HepG2 (cell line): ENCODE measurements around the gene TNP2. TPM values are rescaled to one million over a fixed set of nuclear protein-coding genes. Genes with fewer than 3 reads are reported as not detected.

Experiments used
- ATF7-NPFF ChIP-seq: sonication (generic); formaldehyde crosslinking; IDR thresholded peaks from 2 replicates; pipeline ENCODE4 v1.8.1; 2023; ENCODE audit warnings: mild to moderate bottlenecking, low read depth, missing genetic modification reagents, moderate library complexity
- FOSL1 ChIP-seq: sonication (generic); formaldehyde crosslinking; IDR thresholded peaks from 2 replicates; pipeline ENCODE4 v1.9.0; 2021; ENCODE audit warnings: missing genetic modification reagents, borderline replicate concordance
- HCFC1 ChIP-seq: fragments of 150-350 bp; IDR thresholded peaks from 2 replicates; pipeline ENCODE4 v1.6.1; 2014; ENCODE audit warnings: low read depth, low read length
- HMGA1 ChIP-seq: sonication (generic); formaldehyde crosslinking; conservative IDR thresholded peaks from 2 replicates; pipeline ENCODE4 v1.4.0; 2020; ENCODE audit warnings: missing genetic modification reagents
- LRRFIP1 ChIP-seq: sonication (generic); formaldehyde crosslinking; conservative IDR thresholded peaks from 2 replicates; pipeline ENCODE4 v1.4.0; 2020; ENCODE audit warnings: missing genetic modification reagents
- MTF2 ChIP-seq: sonication (generic); formaldehyde crosslinking; IDR thresholded peaks from 2 replicates; pipeline ENCODE4 v1.5.0; 2020; ENCODE audit warnings: missing genetic modification reagents, borderline replicate concordance
- NFATC3 ChIP-seq: sonication (generic); formaldehyde crosslinking; IDR thresholded peaks from 2 replicates; pipeline ENCODE4 v1.5.1; 2020; ENCODE audit warnings: mild to moderate bottlenecking, missing genetic modification reagents
- NFE2L2 ChIP-seq: fragments of 150-350 bp; IDR thresholded peaks from 2 replicates; pipeline ENCODE4 v1.6.1; 2014; ENCODE audit warnings: low read length
- PITX1 ChIP-seq: sonication (generic); formaldehyde crosslinking; IDR thresholded peaks from 2 replicates; pipeline ENCODE4 v1.5.1; 2020; ENCODE audit warnings: mild to moderate bottlenecking, missing genetic modification reagents
- SIN3B ChIP-seq: fragments of 150-350 bp; IDR thresholded peaks from 2 replicates; pipeline ENCODE4 v1.6.1; 2014; ENCODE audit warnings: low read length
- SNAPC4 ChIP-seq: sonication (generic); formaldehyde crosslinking; IDR thresholded peaks from 2 replicates; pipeline ENCODE4 v1.4.0; 2020; ENCODE audit warnings: mild to moderate bottlenecking, missing genetic modification reagents
- TFAP4 ChIP-seq: sonication (generic); IDR thresholded peaks from 2 replicates; pipeline ENCODE4 v1.6.1; 2016; ENCODE audit warnings: low read depth, borderline replicate concordance
- TSC22D2 ChIP-seq: sonication (generic); formaldehyde crosslinking; IDR thresholded peaks from 2 replicates; pipeline ENCODE4 v1.5.1; 2020; ENCODE audit warnings: missing genetic modification reagents, mild to moderate bottlenecking, borderline replicate concordance
- ZNF101 ChIP-seq: sonication (generic); formaldehyde crosslinking; IDR thresholded peaks from 2 replicates; pipeline ENCODE4 v1.4.0; 2020; ENCODE audit warnings: mild to moderate bottlenecking, low read depth, missing genetic modification reagents, borderline replicate concordance
- ZNF121 ChIP-seq: sonication (generic); formaldehyde crosslinking; IDR thresholded peaks from 2 replicates; pipeline ENCODE4 v1.5.0; 2020; ENCODE audit warnings: mild to moderate bottlenecking, missing genetic modification reagents
- ZNF275 ChIP-seq: sonication (generic); formaldehyde crosslinking; IDR thresholded peaks from 2 replicates; pipeline ENCODE4 v1.8.0; 2022; ENCODE audit warnings: missing genetic modification reagents, mild to moderate bottlenecking, inconsistent platforms, borderline replicate concordance
- ZNF343 ChIP-seq: sonication (generic); formaldehyde crosslinking; IDR thresholded peaks from 2 replicates; pipeline ENCODE4 v1.4.0; 2020; ENCODE audit warnings: mild to moderate bottlenecking, missing genetic modification reagents
- ZNF766 ChIP-seq: sonication (generic); formaldehyde crosslinking; IDR thresholded peaks from 2 replicates; pipeline ENCODE4 v1.5.0; 2020; ENCODE audit warnings: missing genetic modification reagents, borderline replicate concordance
- ZNF777 ChIP-seq: sonication (generic); formaldehyde crosslinking; IDR thresholded peaks from 2 replicates; pipeline ENCODE4 v1.4.0; 2020; ENCODE audit warnings: missing genetic modification reagents
- ZNF816 ChIP-seq: sonication (generic); formaldehyde crosslinking; IDR thresholded peaks from 2 replicates; pipeline ENCODE4 v1.8.0; 2022; ENCODE audit warnings: missing genetic modification reagents, mild to moderate bottlenecking, borderline replicate concordance
- ZNF878 ChIP-seq: sonication (generic); formaldehyde crosslinking; IDR thresholded peaks from 2 replicates; pipeline ENCODE4 v1.8.1; 2023; ENCODE audit warnings: mild to moderate bottlenecking, missing genetic modification reagents, moderate library complexity
- ZSCAN22 ChIP-seq: sonication (generic); formaldehyde crosslinking; IDR thresholded peaks from 2 replicates; pipeline ENCODE4 v1.4.0; 2020; ENCODE audit warnings: mild to moderate bottlenecking, missing genetic modification reagents
- polyA plus RNA-seq, 8 experiments: library from polyadenylated mRNA; depleted of rRNA in 3 of 8; stranded (reverse) in 7 of 8; unstranded in 1 of 8; fragments of >200 nt; fragmentation: Illumina TruSeq in 4 of 8; extraction: Trizol in 4 of 8; gene quantifications; 2 replicates each; pipeline versions ENCODE4 v1.2.1 to v1.2.3, GENCODE V29; 2011 to 2016; ENCODE audit warnings: low read depth in 4 of 8, missing spikeins in 1 of 8, mixed read lengths in 1 of 8; ENCODE audit not compliant: insufficient read depth in 1 of 8
- total RNA-seq, 5 experiments: library from RNA; depleted of rRNA; stranded (reverse); fragments of >200 nt; fragmentation: Illumina TruSeq; extraction: Trizol; gene quantifications; 2 replicates each; pipeline ENCODE4 v1.2.3, GENCODE V29; 2016; ENCODE audit warnings: low read depth in 1 of 5

Gene TNP2
- total and polyA plus RNA-seq, 2 of the 13 experiments (the other 11 are each of a cell fraction or from before 2014, with no cell fraction given) = not detected

- TF ChIP-seq ZNF121 (CRISPR knock-in tag) (no peak), ZNF275 (no peak), ZNF777 (CRISPR knock-in tag) (no peak), ZSCAN22 (CRISPR knock-in tag) (no peak), SNAPC4 (CRISPR knock-in tag) (no peak), ZNF766 (CRISPR knock-in tag) (no peak), FOSL1 (CRISPR knock-in tag) (no peak), HCFC1 (no peak), TSC22D2 (no peak), MTF2 (CRISPR knock-in tag) (no peak), SIN3B (no peak), ZNF816 (CRISPR knock-in tag) (peak; percentile 97), NFE2L2 (no peak), ZNF878 (CRISPR knock-in tag) (no peak), ZNF101 (CRISPR knock-in tag) (no peak), NFATC3 (CRISPR knock-in tag) (peak; percentile 28; the same call in 1 of the 2 replicates), PITX1 (CRISPR knock-in tag) (peak; percentile 25; the same call in 1 of the 2 replicates), ATF7-NPFF (CRISPR knock-in tag) (no peak; the same call in 1 of the 2 replicates), LRRFIP1 (CRISPR knock-in tag) (no peak), TFAP4 (peak; percentile 2; the same call in 1 of the 2 replicates), ZNF343 (CRISPR knock-in tag) (no peak), HMGA1 (CRISPR knock-in tag) (no peak)
These were observed 12.4 kb downstream of the TNP2 start (continued) for GRCh38 chr16:11256661-11257130.
